Caco-2 (cell line): ENCODE results near the gene MED6. TPM values are rescaled to one million over a fixed set of nuclear protein-coding genes. Genes with fewer than 3 reads are reported as not detected.

Experiments
- BruUV-seq: library from RNA; stranded (reverse); fragments of 400-500 nt; replicated peaks from 2 replicates; lab custom pipeline; 2021; lab: Mats Ljungman, UMichigan
- CTCF ChIA-PET: fragments of 300-600 bp; sonication (Branson Sonifier 250); formaldehyde crosslinking; loops from one replicate; lab custom pipeline; 2022; ENCODE audit warnings: antibody characterized with exemption; lab: Charles Lee
- POLR2A ChIA-PET: fragments of 300-600 bp; sonication (Branson Sonifier 250); formaldehyde crosslinking; loops from one replicate; lab custom pipeline; 2022; ENCODE audit warnings: antibody characterized with exemption; lab: Charles Lee
- DNase-seq, 2 experiments: peaks; one replicate each; pipeline versions ENCODE4 v3.0.0 to v3.0.0-alpha.2; 2020 to 2022
- H3K27me3 ChIP-seq: replicated peaks from 2 replicates; pipeline ENCODE4 v1.6.0; 2011; ENCODE audit warnings: low read length; ENCODE audit not compliant: control insufficient read depth, insufficient read depth
- H3K36me3 ChIP-seq: 2 replicates; pipeline ENCODE4 v1.5.1; 2011; ENCODE audit warnings: low read length; ENCODE audit not compliant: control insufficient read depth, insufficient read depth
- H3K4me1 ChIP-seq: fragments of 250-450 bp; sonication (Bioruptor Pico); 2 replicates; pipeline ENCODE4 v1.5.1; 2020; ENCODE audit warnings: mild to moderate bottlenecking
- H3K4me3 ChIP-seq: 2 replicates; pipeline ENCODE4 v1.5.1; 2011; ENCODE audit warnings: low read depth, mild to moderate bottlenecking, control low read depth, low read length
- H3K9me3 ChIP-seq: fragments of 250-450 bp; sonication (Bioruptor Pico); 2 replicates; pipeline ENCODE4 v1.5.1; 2020; ENCODE audit warnings: mild to moderate bottlenecking, moderate library complexity
- H3K27ac Mint-ChIP-seq: one replicate; pipeline ENCODE4 v1.8.0; 2022; ENCODE audit warnings: mixed read lengths; ENCODE audit not compliant: unreplicated experiment
- H3K27me3 Mint-ChIP-seq: one replicate; pipeline ENCODE4 v1.8.0; 2022; ENCODE audit warnings: mixed read lengths; ENCODE audit not compliant: insufficient read depth, unreplicated experiment
- H3K36me3 Mint-ChIP-seq: one replicate; pipeline ENCODE4 v1.8.0; 2022; ENCODE audit warnings: mild to moderate bottlenecking, mixed read lengths; ENCODE audit not compliant: insufficient read depth, unreplicated experiment
- H3K4me1 Mint-ChIP-seq: one replicate; pipeline ENCODE4 v1.8.0; 2022; ENCODE audit warnings: low read depth, mixed read lengths; ENCODE audit not compliant: unreplicated experiment
- H3K4me3 Mint-ChIP-seq: one replicate; pipeline ENCODE4 v1.8.0; 2022; ENCODE audit warnings: mild to moderate bottlenecking, moderate library complexity, mixed read lengths; ENCODE audit not compliant: unreplicated experiment
- H3K9me3 Mint-ChIP-seq: one replicate; pipeline ENCODE4 v1.8.0; 2022; ENCODE audit warnings: mixed read lengths; ENCODE audit not compliant: unreplicated experiment
- CTCF ChIP-seq, 2 experiments: fragments of 200-600 bp in 1 of 2; IDR thresholded peaks; 1 replicate in 1 of 2; 2 replicates in 1 of 2; pipeline versions ENCODE4 v1.5.1 to v1.8.0; 2011 to 2022; ENCODE audit warnings: antibody characterized with exemption in 1 of 2, control low read depth in 1 of 2, inconsistent platforms in 1 of 2, low read depth in 1 of 2, low read length in 1 of 2, mild to moderate bottlenecking in 1 of 2, moderate library complexity in 1 of 2; ENCODE audit not compliant: insufficient read depth in 1 of 2, severe bottlenecking in 1 of 2, unreplicated experiment in 1 of 2
- intact Hi-C: fragments of 100-400 bp; cut with micrococcal nuclease; formaldehyde crosslinking; loops from one replicate; pipeline ENCODE4 v1.10.0; 2022; ENCODE audit not compliant: unreplicated experiment
- total RNA-seq: library from RNA; stranded (reverse); gene quantifications from 2 replicates; pipeline ENCODE4 v1.2.3, GENCODE V29; 2022

MED6 gene
- total RNA-seq, 1 experiment from 2014 or later, result 55.5 TPM

- Histone ChIP-seq H3K4me3 (no peak overlapping the region), H3K9me3 (no peaks in the 10 kb centered on the region), H3K36me3 (no peaks in the 10 kb centered on the region; the same call in 1 of the 2 replicates), H3K27me3 (no peaks in the 10 kb centered on the region), H3K4me1 (no peaks in the 10 kb centered on the region)
- ChIA-PET POLR2A (no interaction called here), CTCF (no interaction called here)
- Mint-ChIP-seq H3K9me3 (no peaks in the 10 kb centered on the region), H3K4me1 (no peaks in the 10 kb centered on the region), H3K27ac (no peak overlapping the region), H3K36me3 (peaks cover 32% of the 10 kb centered on the region), H3K4me3 (no peak overlapping the region), H3K27me3 (no peaks in the 10 kb centered on the region)
- intact Hi-C loops, result no loop called here
- no TSS peak for BruUV-seq
- no peak for DNase-seq
- no peak for TF ChIP-seq CTCF (IDR thresholded peaks at IDR 0.05; ENCODE audit: insufficient read depth in 1 of 2, low read depth in 1 of 2, low read length in 1 of 2, severe bottlenecking in 1 of 2, unreplicated experiment in 1 of 2)
Measured at GRCh38 chr14:70576891-70577290, 23.6 kb downstream of the MED6 start.

- H3K36me3 ChIP-seq, result no peaks in the 10 kb centered on the region
- H3K27me3 ChIP-seq, result no peaks in the 10 kb centered on the region
- ChIA-PET POLR2A (no interaction called here), CTCF (no interaction called here)
- no peak overlapping the region for H3K27ac Mint-ChIP-seq
- no peak overlapping the region for H3K4me3 ChIP-seq
- no TSS peak for BruUV-seq
- TF ChIP-seq CTCF (IDR thresholded peaks at IDR 0.05; ENCODE audit: insufficient read depth in 1 of 2, low read depth in 1 of 2, low read length in 1 of 2, severe bottlenecking in 1 of 2, unreplicated experiment in 1 of 2), result no peak
- H3K36me3 Mint-ChIP-seq, result peaks cover 30% of the 10 kb centered on the region
- H3K4me1 Mint-ChIP-seq, result no peaks in the 10 kb centered on the region
- DNase-seq, result no peak
- H3K9me3 Mint-ChIP-seq, result peaks cover 4% of the 10 kb centered on the region
- H3K27me3 Mint-ChIP-seq, result no peaks in the 10 kb centered on the region
- intact Hi-C loops, result no loop called here
- no peak overlapping the region for H3K4me3 Mint-ChIP-seq
- no peaks in the 10 kb centered on the region; the same call in 1 of the 2 replicates for H3K9me3 ChIP-seq
- no peaks in the 10 kb centered on the region for H3K4me1 ChIP-seq
Measured at GRCh38 chr14:70573050-70573449, 27.4 kb downstream of the MED6 start.

GRCh38 chr14:70571139-70571538, 29.3 kb downstream of the MED6 start:
- Mint-ChIP-seq H3K36me3 (peaks cover 42% of the 10 kb centered on the region), H3K4me3 (no peak overlapping the region), H3K27ac (no peak overlapping the region), H3K9me3 (peaks cover 13% of the 10 kb centered on the region), H3K27me3 (no peaks in the 10 kb centered on the region), H3K4me1 (no peaks in the 10 kb centered on the region)
- Histone ChIP-seq H3K4me1 (no peaks in the 10 kb centered on the region), H3K36me3 (no peaks in the 10 kb centered on the region), H3K27me3 (no peaks in the 10 kb centered on the region), H3K4me3 (no peak overlapping the region), H3K9me3 (peaks cover 1% of the 10 kb centered on the region)
- BruUV-seq, result no TSS peak
- no peak for TF ChIP-seq CTCF (IDR thresholded peaks at IDR 0.05; ENCODE audit: insufficient read depth in 1 of 2, low read depth in 1 of 2, low read length in 1 of 2, severe bottlenecking in 1 of 2, unreplicated experiment in 1 of 2)
- ChIA-PET POLR2A (no interaction called here), CTCF (no interaction called here)
- intact Hi-C loops, result no loop called here
- DNase-seq, result no peak
